OCI-M1 (cell line): Measurements from ENCODE around the gene HIVEP2.

Source experiments
- DNase-seq: peaks from one replicate; lab custom pipeline; 2025; lab: John Stamatoyannopoulos, UW

HIVEP2 gene

GRCh38 chr6:142914937-142915697, 29.9 kb downstream of the HIVEP2 start:
- no peak for DNase-seq

- DNase-seq: no peak
Observed at GRCh38 chr6:142914369-142914768, 30.6 kb downstream of the HIVEP2 start.

DNA sequence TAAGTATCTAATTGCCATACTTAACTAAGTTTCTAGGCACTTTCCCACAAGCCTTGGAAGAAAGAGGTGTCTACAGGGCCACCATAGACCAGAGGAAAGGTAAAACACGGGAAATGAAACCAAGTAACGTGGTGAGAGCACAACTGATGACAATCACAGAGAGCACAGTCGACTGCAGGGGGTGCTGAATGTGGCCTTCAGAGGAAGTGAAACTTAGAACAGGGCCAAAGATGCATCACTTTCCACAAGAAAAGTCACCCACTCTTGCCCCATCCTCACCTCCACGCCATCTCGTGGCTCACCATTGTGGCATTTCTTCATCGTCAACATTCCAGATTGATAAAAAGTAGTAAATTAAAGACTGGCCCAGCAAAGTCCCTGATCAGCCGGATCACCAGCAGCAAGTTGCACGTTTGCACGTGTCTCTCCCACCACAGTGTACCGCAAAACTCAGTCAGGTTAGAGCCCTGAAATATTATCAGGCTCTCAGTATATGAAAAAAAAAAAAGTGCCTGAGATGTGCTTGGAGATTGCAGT, 31.4 kb downstream of the HIVEP2 start:
- DNase-seq: no peak

DNA sequence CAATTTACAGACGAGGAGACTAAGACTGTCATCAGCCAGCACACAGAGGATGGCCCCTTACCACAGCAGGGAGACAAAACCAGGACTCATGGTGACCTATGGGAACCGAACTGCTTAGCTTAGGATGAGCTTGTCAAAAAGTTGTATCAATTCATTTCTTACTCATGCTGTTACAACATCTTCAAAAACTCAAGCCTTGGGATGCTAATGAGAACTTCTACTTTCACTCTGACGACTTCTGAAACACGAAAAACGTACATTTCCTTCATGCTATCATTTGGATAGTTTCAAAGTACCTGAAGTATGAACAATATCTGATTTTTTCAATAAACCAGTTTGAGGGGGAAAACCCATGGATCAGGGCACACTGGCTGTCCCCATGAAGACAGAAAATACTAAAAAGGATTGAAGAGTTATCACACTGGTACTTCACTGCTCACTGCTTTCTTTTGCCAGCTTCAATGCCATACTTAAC, 31.9 kb downstream of the HIVEP2 start:
- DNase-seq: no peak

- no peak for DNase-seq
Observed at GRCh38 chr6:142912125-142912524, 32.9 kb downstream of the HIVEP2 start.

- DNase-seq: no peak
Observed at GRCh38 chr6:142911430-142911829, 33.5 kb downstream of the HIVEP2 start.

DNA sequence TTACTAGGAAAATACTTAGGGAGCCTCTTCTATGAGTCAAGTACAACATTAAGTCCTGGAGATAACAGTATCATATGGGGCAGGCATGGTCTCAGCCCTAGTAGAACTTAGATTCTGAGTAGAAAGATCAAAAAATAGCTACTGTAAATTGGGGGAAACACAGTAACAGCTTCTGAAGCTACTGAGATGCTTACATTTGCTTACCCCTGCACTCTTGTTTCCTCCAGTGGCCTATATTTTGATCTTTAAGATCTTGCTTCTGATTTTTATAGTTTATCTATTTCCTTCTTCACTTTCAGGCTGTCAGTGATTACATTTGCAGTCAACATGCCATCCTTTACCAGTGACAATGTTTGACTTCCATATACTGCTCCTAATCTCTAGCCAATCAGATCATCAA, 35.3 kb downstream of the HIVEP2 start:
- DNase-seq: no peak

- no peak for DNase-seq
Observed at GRCh38 chr6:142908235-142908634, 36.7 kb downstream of the HIVEP2 start.

DNA sequence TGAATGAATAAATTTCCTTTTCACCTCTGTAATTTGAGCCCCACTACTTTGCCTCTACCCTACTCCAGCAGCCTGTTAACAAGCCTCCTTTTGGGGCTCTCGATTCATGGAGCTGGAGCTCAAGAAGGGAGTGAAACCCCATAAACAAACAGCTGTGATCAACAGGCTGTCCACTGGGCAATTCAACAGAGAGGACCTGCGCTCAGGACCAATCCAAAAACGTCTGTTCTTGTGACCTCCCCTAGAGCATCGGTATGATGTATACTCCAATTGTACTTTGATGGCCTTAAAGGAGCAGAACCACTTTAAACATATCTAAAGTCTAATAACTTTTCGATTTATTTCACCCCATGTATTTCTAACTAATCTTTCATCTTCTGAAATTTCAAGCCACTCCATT, 37.4 kb downstream of the HIVEP2 start:
- no peak for DNase-seq

- DNase-seq: no peak
Observed at GRCh38 chr6:142906945-142907470, 38.0 kb downstream of the HIVEP2 start.

- peak; percentile 61 for DNase-seq
Observed at GRCh38 chr6:142903812-142904211, 41.2 kb downstream of the HIVEP2 start.

- peak; percentile 99 for DNase-seq
Observed at GRCh38 chr6:142902636-142903053, 42.3 kb downstream of the HIVEP2 start.

DNA sequence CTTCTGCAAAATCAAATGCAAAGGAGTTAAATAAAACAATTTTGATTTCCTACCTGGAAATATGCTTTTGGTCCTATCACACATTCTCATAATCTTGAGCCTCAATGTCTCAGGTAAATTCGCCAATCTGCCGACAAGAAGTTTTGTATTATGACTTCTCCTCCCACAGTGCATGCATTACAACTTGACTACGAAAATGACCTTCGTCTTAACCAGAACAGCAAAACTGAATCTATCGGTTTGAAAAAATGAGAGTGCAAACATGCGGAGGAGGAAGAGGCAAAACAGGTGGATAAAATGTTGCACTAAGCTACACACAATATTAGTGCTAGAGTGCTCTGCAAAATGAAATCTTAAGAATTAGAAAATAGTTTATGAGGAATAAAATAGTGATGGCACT, 43.4 kb downstream of the HIVEP2 start:
- DNase-seq: no peak

DNA sequence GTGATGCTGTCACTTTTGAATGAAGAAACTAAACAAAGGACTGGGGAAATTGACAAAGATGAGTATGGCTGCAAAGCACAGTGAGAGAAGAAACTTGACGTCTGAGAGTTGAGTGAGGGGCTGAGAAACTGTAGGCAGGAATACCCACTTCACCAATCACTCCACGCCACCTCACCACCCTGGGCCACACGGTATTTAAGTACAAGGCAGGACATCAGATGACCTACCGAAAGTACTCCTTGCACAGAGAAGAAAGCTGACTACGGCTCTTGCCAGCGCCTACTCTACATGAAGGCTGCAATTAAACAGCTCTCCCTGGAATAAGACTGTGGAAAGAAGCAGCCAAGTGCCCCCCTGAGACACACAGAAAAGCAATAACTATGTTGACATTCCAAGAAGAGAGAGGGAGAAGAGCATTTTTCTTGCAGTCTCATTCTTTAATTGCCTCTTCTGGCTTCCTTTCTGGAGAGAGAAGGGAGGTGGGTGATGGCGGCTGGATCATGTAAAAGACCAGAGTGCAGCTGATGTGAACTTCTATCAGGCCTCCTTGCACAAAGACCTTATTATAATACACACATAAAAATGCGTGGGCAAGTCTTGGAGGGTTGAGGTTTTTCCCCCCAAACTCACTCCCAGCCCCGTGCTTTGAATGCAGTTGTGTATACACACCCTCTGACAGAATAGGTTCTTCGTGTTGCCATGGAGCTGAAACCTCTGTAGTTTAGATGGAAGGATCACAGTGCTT, 44.6 kb downstream of the HIVEP2 start:
- no peak for DNase-seq

GRCh38 chr6:142898927-142899895, 45.8 kb downstream of the HIVEP2 start:
- no peak for DNase-seq

- no peak for DNase-seq
Observed at GRCh38 chr6:142897659-142898058, 47.3 kb downstream of the HIVEP2 start.

DNA sequence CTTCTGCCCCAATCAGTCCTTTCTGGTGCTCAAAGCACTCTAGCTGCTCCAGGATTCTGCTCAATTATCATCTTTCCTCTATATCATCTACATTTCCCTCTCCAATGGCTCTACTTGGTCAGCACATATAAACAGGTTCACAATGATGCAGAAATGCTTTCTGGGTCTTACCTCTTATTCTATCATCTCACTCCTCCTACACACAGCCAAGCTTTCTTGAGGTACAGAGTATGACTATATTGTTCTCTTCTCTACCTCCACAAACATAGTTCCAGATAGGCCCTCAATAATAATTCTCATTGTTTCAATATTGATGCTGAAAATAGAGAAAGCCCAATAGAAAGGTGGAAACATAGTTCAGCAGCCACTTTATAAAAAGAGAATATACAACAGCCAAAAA, 48.2 kb downstream of the HIVEP2 start:
- DNase-seq: no peak

DNA sequence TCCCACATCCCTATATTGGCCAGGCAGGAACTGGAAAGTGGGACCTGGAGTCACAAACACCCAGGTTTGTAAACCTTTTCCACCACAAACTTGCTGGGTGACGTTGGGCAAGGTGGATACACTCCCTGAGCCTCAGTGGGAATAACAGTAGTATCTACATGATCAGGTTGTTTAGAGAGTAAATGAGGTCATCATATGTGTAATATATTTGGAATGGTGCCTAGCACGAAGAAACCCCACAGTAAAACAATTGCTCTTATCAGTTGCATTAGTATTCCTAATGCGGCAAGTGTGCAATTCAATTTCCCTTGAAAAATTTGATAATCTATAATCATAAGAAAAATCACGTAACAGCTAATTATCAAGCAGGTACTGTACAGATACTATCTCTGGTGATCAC, 51.9 kb downstream of the HIVEP2 start:
- DNase-seq: no peak

GRCh38 chr6:142892254-142893021, 52.5 kb downstream of the HIVEP2 start:
- no peak for DNase-seq

GRCh38 chr6:142891454-142891853, 53.5 kb downstream of the HIVEP2 start:
- DNase-seq: no peak

GRCh38 chr6:142888456-142888855, 56.5 kb downstream of the HIVEP2 start:
- DNase-seq: no peak
